Brain pericyte (primary cell): ENCODE measurements around the gene PTGES3.
A peak's percentile ranks its signal among the peaks of the same experiment; 100 is the strongest.
"Not testable (repeated sequence)": the region's sequence is repeated elsewhere in the genome, so short reads cannot be mapped to it uniquely, and the experiment has no call there.

Experiments
- DNase-seq: peaks from one replicate; pipeline ENCODE4 v3.0.0-alpha.2; 2012; ENCODE audit warnings: low read depth, low spot score

The PTGES3 gene

DNA sequence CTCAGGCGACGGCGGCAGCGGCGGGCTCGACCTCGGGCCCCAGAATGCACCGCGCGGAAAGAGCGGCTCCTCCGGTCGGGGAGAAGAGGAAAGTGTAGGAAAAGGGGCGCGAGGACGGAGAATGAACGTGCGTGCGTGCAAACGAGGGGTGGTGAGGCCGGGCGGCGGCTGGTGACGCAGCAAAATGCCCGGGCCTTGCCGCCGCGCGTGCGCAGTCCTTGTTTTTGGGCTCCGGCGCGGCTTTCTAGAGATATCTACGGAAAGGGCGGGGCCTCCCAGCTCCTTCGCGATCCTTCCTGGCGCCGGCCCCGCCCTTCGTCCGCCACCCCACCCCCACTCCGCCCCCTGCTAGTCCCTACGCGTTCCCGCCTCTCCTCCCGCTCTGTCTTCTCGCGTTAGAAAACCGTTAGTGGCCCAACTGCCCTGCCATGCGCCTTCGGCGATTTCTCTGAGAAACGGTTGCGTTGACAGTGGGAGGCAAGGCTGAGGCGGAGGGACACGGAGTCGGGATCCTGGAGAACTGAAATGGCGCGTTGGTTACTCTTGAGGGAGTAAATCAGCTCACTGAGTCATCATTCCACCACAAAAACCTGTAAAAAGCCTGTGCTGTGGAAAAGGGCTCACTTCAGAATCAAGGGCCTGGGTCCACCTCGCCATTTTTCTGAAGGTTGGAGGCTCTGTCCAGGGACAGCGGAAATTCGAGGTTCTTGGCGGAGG is at the start of gene PTGES3:
TSS of gene PTGES3 (minus strand) at position 156 of the 717 bp plus-strand sequence. CDS start 285 bp downstream, outside the sequence.
- peak; percentile 94 for DNase-seq

DNA sequence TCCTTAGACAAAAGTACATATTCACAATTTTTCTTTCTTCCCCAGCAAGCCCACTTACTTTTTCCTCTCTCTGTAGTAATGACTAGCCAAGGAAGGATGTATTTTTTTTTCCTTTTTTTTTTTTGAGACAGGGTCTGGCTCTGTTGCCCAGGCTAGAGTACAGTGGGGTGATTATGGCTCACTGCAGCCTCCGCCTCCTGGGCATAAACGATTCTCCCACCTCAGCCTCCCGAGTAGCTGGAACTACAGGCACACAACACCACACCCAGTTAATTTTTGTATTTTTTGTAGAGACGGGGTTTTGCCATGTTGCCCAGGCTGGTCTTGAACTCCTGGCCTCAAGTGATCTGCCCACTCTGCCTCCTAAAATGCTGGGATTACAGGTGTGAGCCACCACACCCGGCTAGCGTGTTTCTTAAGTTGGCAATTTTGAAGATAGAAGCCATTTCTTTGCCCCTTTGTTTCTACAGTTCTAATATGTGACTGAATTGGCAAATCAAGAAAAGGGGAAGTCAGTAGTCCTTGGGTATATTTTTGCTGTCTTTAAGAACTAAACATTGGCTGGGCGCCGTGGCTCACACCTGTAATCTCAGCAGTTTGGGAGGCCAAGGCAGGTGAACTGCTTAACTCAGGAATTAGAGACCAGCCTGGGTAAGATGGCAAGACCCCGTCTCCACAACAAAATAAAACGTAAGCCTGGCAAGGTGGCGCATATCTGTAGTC is 40.2 kb upstream of the PTGES3 start:
- DNase-seq: no peak

GRCh38 chr12:56726196-56726675 is 38.2 kb upstream of the PTGES3 start:
- not testable (repeated sequence) for DNase-seq

DNA sequence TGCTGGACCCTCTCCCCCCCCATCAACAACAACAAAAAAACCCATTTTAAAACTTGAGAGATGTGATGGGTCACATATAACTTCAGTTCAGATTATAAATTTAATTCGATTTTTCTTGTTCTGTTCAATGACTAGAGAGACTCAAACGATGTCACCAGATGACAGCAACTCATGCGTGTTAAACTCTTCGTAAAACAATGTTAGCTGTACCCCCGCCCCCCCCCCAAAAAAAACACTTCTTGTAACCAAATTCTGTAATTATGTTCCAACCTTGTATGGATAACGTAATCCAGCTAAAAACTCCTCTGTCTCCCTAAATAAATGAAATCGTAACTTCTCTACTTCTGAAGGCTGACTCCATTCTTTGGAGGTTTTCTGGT is 37.6 kb upstream of the PTGES3 start:
- DNase-seq: no peak

DNA sequence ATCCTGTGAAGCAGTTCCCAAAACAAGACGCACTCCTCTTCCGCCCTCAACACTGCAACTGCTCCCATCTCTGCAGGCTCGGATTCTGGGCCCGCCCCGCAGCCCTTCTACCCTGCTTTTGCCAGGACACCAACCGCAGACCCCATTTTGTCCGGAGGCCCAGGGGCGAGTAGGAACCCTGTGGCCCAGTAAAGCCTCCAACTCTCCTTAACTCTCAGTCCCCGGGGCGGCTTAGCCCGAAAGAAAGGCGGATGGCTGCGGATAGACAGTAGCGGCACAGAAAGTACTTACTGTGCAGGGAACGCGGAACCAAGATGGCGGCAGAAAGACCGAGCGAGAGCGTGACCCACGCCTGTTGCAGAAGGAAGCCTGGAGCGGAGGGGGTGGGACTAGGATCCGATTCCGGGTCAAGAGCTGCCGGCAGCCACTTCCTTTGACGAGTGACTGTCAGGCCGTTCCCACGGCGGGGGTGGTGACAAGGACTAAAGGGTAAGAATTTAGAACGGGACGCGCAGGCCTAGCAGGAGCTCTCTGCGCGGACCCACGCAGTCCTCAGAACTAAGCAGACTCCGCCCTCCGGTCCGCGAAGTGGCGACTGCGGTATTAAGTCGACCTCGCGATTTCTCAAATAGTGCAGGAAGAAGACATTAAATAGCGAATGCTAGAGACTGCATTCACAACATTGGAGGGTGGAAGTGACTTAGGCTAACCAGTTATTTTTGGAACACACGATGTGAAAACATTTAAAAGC is 37.1 kb upstream of the PTGES3 start, which contains the start of gene NACA:
TSS of gene NACA (minus strand) at position 328 of the 751 bp plus-strand sequence. CDS start 778 bp downstream, outside the sequence.
- peak; percentile 91 for DNase-seq

- no peak for DNase-seq
Measured at GRCh38 chr12:56724701-56724971, 36.6 kb upstream of the PTGES3 start.

DNA sequence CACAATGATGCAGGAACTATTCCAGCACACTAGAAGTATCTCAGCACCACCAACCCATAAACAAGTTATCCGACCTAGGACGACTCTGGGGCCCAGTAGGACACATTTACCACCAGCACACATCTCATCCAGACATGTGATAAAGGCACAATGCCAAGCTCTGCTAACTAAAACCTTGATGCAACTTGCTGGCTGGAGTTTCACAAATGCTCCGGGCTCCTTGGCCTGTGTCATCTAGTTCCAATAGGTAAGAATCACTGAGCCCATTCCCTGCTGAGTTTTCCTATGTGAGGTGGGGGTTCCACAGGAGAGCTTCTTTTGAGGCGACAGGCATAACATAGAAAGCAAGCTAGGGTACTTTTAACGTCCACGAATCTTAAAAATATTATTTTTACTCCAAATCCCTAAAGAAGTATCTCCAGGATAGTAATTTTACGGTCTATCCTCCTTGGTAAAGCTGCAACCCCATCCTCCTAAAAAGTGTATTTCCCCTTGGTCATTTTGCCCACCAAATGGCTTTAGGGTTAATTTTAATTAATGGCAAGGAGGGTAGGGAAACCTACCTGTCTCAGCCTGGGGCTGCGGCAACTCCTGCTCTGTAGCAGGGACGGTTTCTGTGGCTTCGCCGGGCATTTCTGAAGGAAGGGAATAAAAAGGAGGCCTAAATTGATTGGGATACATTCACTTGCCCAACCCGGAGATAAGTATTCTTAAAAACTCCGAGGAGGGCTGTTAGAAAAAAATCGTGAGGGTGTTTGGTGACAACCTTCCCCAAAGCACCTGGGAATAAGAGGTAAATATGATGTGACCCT is 36.0 kb upstream of the PTGES3 start:
- DNase-seq: peak; percentile 15

GRCh38 chr12:56723352-56723751 is 35.3 kb upstream of the PTGES3 start:
- no peak for DNase-seq

DNA sequence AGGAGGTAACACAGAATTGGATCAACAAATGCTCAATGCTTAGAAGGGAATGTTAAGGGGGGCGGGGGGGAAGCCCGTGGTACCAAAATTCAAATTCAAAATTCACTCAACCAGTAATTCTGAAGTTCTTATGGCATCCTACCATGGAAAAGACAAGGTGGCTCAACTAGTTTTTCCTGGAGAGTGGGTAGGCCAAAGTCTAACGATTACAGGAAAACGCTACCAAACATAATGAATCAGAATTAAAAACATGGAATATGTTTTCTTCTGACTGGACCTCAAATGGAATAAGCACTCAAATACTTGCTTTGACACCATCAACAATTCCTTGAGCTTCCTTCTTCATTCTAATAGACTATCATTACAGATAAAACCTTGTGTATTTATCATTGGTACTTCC is 34.7 kb upstream of the PTGES3 start:
- DNase-seq: no peak

DNA sequence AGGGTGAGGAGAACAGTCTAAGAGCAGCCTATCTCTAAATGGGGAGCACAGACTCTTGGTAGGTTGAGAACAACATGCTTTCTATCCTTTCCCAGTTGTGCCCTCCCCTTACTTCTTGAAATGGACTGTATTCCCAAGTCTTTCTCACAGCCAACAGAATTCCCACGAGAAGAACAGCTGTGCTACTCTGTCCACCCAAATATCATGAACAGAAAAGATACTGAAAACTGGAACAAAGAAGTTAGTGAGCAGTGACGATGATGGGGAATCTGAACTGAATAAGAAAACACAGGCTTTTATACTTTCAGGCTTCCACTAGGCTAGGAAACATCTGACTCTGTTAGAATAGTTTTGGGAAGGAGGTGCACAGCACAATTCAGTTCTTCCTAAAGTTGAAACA is 33.6 kb upstream of the PTGES3 start:
- no peak for DNase-seq

GRCh38 chr12:56721216-56721615 is 33.1 kb upstream of the PTGES3 start:
- DNase-seq: no peak

GRCh38 chr12:56720731-56721151 is 32.7 kb upstream of the PTGES3 start:
- no peak for DNase-seq

- no peak for DNase-seq
Measured at GRCh38 chr12:56719056-56719455, 31.0 kb upstream of the PTGES3 start.

GRCh38 chr12:56718636-56719035 is 30.6 kb upstream of the PTGES3 start:
- no peak for DNase-seq

GRCh38 chr12:56718149-56718548 is 30.1 kb upstream of the PTGES3 start:
- DNase-seq: no peak

GRCh38 chr12:56716933-56717880 is 29.1 kb upstream of the PTGES3 start:
- no peak for DNase-seq

GRCh38 chr12:56716458-56716857 is 28.4 kb upstream of the PTGES3 start:
- no peak for DNase-seq

- DNase-seq: no peak
Measured at GRCh38 chr12:56715798-56716197, 27.7 kb upstream of the PTGES3 start.

- no peak for DNase-seq
Measured at GRCh38 chr12:56714431-56714929, 26.4 kb upstream of the PTGES3 start.

- no peak for DNase-seq
Measured at GRCh38 chr12:56713345-56713744, 25.3 kb upstream of the PTGES3 start.
